Fibroblast of skin of abdomen (primary cell): Measurements from ENCODE around the gene SDK1.
A peak's percentile ranks its signal among the peaks of the same experiment; 100 is the strongest.

ENCODE experiments used
- DNase-seq: peaks from one replicate; pipeline ENCODE4 v3.0.0-alpha.2; 2013

The SDK1 gene

DNA sequence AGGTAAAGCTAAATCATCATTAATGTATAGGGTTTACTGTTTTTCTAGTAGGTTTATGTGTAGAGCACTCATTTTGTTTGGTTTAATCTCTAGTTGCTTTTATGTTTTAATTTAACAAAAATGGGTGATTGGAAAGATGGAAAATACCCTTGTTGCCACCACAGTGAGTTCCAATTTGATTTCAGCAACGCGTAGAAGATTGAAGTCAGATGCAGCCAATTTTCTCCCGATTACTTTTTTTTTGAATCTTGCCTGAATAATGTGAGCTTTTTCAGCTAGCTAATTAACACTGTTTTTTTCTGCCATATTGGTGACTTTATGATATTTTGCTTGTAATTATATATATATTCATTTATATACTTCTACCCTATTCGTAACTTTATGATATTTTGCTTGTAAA, 293.8 kb downstream of the SDK1 start:
- DNase-seq, result no peak

DNA sequence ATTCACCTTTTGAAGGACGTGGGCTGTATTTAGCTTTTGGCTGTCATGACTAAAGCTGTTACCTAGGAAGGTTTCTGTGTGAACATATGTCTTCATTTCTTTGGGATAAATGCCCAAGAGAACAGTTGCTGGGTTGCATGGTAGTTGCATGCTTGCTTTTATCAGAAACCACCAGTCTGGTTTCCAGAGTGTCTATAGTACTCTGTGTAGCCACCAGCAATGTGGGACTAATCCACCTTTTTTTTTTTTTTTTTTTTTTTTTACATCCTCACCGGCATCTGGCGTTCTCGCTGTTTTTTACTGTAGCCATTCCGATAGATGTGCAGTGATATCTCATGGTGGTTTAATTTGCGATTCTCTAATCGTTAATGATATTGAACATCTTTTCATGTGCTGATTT, 297.8 kb downstream of the SDK1 start:
- DNase-seq, result no peak

- DNase-seq, result no peak
These were observed 304.2 kb downstream of the SDK1 start for GRCh38 chr7:3605222-3605621.

DNA sequence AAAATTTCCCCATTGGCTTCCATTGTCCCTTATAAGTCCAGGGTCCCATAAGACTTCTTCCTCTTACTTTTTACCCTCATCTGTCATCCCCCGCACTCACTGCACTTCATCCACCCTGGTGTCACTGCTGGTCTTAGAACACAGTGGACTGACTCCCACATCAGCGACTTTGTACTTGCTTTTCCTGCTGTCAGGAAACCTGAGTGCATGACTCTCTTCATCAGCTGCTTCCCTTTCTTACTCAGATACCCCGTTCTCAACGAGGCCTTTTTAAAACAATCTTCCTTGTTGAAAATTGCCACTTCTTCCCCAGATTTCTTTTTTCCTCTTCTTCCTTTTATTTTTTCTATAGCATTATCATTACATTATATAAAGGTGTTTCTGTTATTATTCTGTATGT, 305.4 kb downstream of the SDK1 start:
- no peak for DNase-seq

DNA sequence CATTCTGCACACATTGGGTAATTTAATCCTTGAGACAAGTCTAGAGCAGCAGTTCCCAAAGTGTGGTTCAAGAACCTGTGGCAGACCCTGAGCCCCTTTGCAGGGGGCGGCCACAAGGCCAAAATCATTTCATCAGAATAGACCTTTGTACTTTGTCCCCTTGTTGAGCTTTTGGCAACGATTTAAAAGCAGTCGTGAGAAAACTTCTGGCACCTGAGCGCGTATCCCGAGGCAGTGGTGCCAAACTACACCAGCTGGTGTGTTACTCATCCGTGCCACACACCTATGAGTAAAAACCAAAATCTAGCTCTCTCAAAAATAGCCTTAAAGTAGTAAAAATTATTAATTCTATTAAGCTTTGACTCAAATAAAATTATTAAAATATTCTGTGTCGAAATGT, 306.8 kb downstream of the SDK1 start:
- DNase-seq, result no peak

DNA sequence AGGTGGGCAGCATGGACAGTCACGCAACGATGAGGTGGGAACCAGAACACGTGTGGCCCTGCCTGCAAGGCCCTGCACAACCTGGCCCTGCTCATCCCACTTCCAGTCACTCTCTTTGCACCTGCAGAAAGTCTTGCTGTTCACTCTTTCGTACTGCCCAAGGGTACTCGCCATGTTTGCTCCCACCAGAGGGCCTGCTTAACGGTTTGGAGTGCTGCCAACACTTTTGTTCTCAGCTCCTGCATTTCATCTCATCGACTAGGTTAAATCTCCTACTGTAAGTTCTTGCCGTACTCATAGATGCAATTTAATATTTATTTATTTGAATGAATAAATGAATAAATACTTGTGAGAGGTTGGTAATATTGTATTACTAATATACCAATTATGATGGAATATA, 315.3 kb downstream of the SDK1 start:
- DNase-seq, result no peak

- no peak for DNase-seq
These were observed 329.0 kb downstream of the SDK1 start for GRCh38 chr7:3630081-3630480.

GRCh38 chr7:3634396-3634795, 333.3 kb downstream of the SDK1 start:
- no peak for DNase-seq

GRCh38 chr7:3636131-3636860, 335.2 kb downstream of the SDK1 start:
- DNase-seq, result peak; percentile 12

GRCh38 chr7:3639253-3639652, 338.2 kb downstream of the SDK1 start:
- no peak for DNase-seq

- DNase-seq, result no peak
These were observed 340.5 kb downstream of the SDK1 start for GRCh38 chr7:3641582-3641981.

DNA sequence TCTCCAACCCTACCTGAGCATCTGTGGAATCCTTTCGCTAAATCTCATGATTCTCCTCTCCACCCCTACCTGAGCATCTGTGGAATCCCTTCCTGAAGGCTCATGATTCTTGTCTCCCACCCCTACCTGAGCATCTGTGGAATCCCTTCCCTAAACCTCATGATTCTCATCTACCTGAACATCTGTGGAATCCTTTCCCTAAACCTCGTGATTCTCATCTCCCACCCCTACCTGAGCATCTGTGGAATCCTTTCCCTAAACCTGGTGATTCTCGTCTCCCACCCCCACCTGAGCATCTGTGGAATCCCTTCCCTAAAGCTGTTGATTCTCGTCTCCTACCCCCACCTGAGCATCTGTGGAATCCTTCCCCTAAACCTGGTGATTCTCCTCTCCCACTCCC, 342.0 kb downstream of the SDK1 start:
- DNase-seq, result no peak

- no peak for DNase-seq
These were observed 347.2 kb downstream of the SDK1 start for GRCh38 chr7:3648276-3648675.

DNA sequence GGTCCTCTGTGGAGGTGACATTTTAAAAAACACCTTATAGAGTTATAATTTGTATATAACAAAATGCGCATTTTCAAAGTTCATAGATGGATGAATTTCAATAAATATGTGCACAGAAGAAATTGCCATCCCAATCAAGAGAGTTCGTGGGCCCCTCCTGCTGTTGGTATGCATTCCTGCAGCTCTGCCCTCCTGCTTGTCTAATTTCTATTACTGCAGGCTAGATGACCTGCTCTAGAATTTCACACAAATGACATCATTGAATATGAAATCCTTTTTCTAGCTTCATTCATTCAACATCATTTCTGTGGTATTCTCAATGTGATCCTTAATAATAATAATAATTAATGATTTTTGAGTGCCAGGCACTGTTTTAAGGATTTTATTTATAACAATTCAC, 348.2 kb downstream of the SDK1 start:
- DNase-seq, result no peak

DNA sequence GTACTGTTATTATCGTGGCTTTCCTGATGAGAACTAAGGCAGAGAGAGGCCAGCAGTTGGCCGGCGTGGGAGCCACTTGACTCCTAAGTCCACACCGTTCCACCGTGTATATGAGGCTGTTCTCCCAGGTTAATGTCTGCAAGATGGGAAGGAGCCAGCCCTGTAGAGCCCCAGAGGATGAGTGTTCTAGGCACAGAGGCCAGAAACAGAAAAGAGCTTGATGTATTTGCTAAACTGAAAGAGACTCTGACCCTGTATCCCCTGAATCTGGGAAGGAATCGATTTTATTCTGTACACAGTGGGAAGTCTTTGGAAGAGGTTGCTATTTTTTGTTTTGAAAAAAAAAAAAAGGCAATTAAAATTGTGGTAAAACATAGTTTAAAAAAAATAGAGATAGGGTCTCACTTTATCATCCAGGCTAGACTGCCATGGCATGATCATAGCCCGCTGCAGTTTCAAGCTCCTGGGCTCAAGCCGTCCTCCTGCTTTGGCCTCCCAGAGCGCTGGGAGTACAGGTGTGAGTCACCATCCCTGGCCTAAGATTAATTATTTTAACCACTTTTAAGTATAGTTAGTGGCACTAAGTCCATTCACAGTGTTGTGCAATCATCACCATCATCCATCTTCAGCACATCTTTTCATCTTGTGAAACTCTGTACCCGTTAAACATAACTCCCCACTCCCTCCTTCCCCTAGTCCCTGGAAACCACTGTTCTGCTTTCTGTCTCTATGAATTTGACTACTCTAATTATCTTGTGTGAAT, 348.8 kb downstream of the SDK1 start:
- no peak for DNase-seq

DNA sequence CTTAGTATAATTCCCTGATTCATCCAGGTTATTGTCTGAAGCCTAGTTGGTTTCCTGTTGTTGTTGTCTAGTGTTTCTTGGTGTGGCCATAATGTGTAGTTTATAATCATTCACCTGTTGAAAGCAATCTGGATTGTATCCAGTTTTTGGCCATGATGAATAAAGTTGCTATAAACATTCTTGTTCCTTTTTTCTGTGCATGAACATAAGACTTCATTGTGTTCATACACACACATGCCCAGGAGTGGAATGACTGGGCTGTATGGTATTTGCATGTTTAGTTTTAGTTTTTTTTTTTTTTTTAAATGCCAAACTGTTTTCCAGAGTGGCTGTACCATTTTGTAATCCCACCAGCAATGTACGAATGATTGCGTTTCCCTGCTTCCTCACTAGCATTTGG, 349.8 kb downstream of the SDK1 start:
- DNase-seq, result peak; percentile 5

DNA sequence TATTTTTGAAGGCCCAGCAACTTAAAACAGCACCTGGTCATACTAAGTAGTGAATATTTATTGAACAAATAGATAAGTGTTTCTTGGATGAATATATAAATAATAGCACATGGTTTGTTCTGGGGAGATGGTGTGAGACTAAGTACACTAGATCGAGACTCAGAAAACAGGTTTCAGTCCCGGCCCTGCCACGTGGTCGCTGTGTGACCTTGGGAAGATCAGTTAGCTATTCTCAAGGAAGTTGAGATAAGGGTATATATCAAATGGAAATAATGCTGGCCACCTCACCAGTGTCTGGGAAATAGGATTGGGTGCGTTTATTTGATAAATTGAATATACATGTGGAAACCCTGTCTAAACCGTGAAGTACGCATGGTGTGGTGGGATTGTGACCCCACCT, 354.6 kb downstream of the SDK1 start:
- DNase-seq, result no peak

GRCh38 chr7:3657206-3657605, 356.2 kb downstream of the SDK1 start:
- DNase-seq, result no peak

GRCh38 chr7:3668743-3669142, 367.7 kb downstream of the SDK1 start:
- no peak for DNase-seq

- DNase-seq, result no peak
These were observed 369.8 kb downstream of the SDK1 start for GRCh38 chr7:3670898-3671297.

- peak; percentile 20 for DNase-seq
These were observed 372.5 kb downstream of the SDK1 start for GRCh38 chr7:3673524-3673923.

GRCh38 chr7:3678314-3678810, 377.3 kb downstream of the SDK1 start:
- DNase-seq, result no peak

- no peak for DNase-seq
These were observed 381.1 kb downstream of the SDK1 start for GRCh38 chr7:3682028-3682710.
